Activated naive CD8-positive, alpha-beta T cell treated with anti-CD3 and anti-CD28 coated beads, Interleukin-2, amount 50 U/mL, for 24 hours (primary cell): ENCODE measurements around the gene MEFV.
A peak's percentile ranks its signal among the peaks of the same experiment; 100 is the strongest.

Source experiments
- ATAC-seq: fragments of 150-1000 bp; cut with Tn5 transposase; one replicate; pipeline ENCODE4 v1.10.0; 2021
- DNase-seq: peaks from one replicate; pipeline ENCODE4 v3.0.0; 2021
- H3K27ac Mint-ChIP-seq: one replicate; pipeline ENCODE4 v1.8.0; 2021; ENCODE audit warnings: mild to moderate bottlenecking, mixed read lengths
- H3K27me3 Mint-ChIP-seq: one replicate; pipeline ENCODE4 v1.8.0; 2021; ENCODE audit warnings: mixed read lengths
- H3K36me3 Mint-ChIP-seq: one replicate; pipeline ENCODE4 v1.8.0; 2021; ENCODE audit warnings: low read depth, mixed read lengths
- H3K4me1 Mint-ChIP-seq: one replicate; pipeline ENCODE4 v1.8.0; 2021; ENCODE audit warnings: mixed read lengths
- H3K4me3 Mint-ChIP-seq: one replicate; pipeline ENCODE4 v1.8.0; 2021; ENCODE audit warnings: mild to moderate bottlenecking, moderate library complexity, mixed read lengths
- H3K9me3 Mint-ChIP-seq: one replicate; pipeline ENCODE4 v1.8.0; 2021; ENCODE audit warnings: mixed read lengths

The MEFV gene

GRCh38 chr16:3252967-3253366, 3.5 kb downstream of the MEFV start:
- Mint-ChIP-seq H3K27me3 (peaks cover 11% of the 10 kb centered on the region), H3K27ac (no peak overlapping the region), H3K4me3 (no peak overlapping the region), H3K36me3 (no peaks in the 10 kb centered on the region), H3K9me3 (no peaks in the 10 kb centered on the region), H3K4me1 (no peaks in the 10 kb centered on the region)
- no peak for DNase-seq
- ATAC-seq = no peak

GRCh38 chr16:3249451-3249850, 7.0 kb downstream of the MEFV start:
- Mint-ChIP-seq H3K27ac (no peak overlapping the region), H3K9me3 (no peaks in the 10 kb centered on the region), H3K4me3 (no peak overlapping the region), H3K36me3 (no peaks in the 10 kb centered on the region), H3K27me3 (peaks cover 9% of the 10 kb centered on the region), H3K4me1 (no peaks in the 10 kb centered on the region)
- DNase-seq = no peak
- ATAC-seq = no peak

- Mint-ChIP-seq H3K27ac (no peak overlapping the region), H3K27me3 (peaks cover 9% of the 10 kb centered on the region), H3K4me3 (no peak overlapping the region), H3K36me3 (no peaks in the 10 kb centered on the region), H3K4me1 (peaks cover 2% of the 10 kb centered on the region), H3K9me3 (no peaks in the 10 kb centered on the region)
- no peak for DNase-seq
- ATAC-seq = no peak
Measured at GRCh38 chr16:3249020-3249419, 7.4 kb downstream of the MEFV start.

- DNase-seq (no peak), ATAC-seq (no peak)
- no peaks in the 10 kb centered on the region for H3K36me3 Mint-ChIP-seq
- H3K9me3 Mint-ChIP-seq = no peaks in the 10 kb centered on the region
- no peak overlapping the region for H3K4me3 Mint-ChIP-seq
- peaks cover 9% of the 10 kb centered on the region for H3K27me3 Mint-ChIP-seq
- H3K4me1 Mint-ChIP-seq = peaks cover 6% of the 10 kb centered on the region
- H3K27ac Mint-ChIP-seq = no peak overlapping the region
Measured at GRCh38 chr16:3248596-3248995, 7.8 kb downstream of the MEFV start.

GRCh38 chr16:3246876-3247275, 9.6 kb downstream of the MEFV start:
- Mint-ChIP-seq H3K36me3 (no peaks in the 10 kb centered on the region), H3K9me3 (no peaks in the 10 kb centered on the region), H3K4me3 (no peak overlapping the region), H3K4me1 (peaks cover 6% of the 10 kb centered on the region), H3K27ac (no peak overlapping the region), H3K27me3 (peaks cover 5% of the 10 kb centered on the region)
- DNase-seq (no peak), ATAC-seq (no peak)

GRCh38 chr16:3246002-3246401, 10.4 kb downstream of the MEFV start:
- no peak for DNase-seq
- H3K36me3 Mint-ChIP-seq = no peaks in the 10 kb centered on the region
- H3K4me3 Mint-ChIP-seq = no peak overlapping the region
- peaks cover 5% of the 10 kb centered on the region for H3K27me3 Mint-ChIP-seq
- peaks cover 6% of the 10 kb centered on the region for H3K4me1 Mint-ChIP-seq
- no peak for ATAC-seq
- H3K9me3 Mint-ChIP-seq = no peaks in the 10 kb centered on the region
- no peak overlapping the region for H3K27ac Mint-ChIP-seq

GRCh38 chr16:3243882-3244281, 12.6 kb downstream of the MEFV start:
- no peaks in the 10 kb centered on the region for H3K9me3 Mint-ChIP-seq
- H3K4me1 Mint-ChIP-seq = peaks cover 6% of the 10 kb centered on the region
- H3K4me3 Mint-ChIP-seq = no peak overlapping the region
- ATAC-seq = peak; percentile 83
- H3K36me3 Mint-ChIP-seq = no peaks in the 10 kb centered on the region
- no peak overlapping the region for H3K27ac Mint-ChIP-seq
- H3K27me3 Mint-ChIP-seq = peaks cover 3% of the 10 kb centered on the region
- DNase-seq = no peak

GRCh38 chr16:3242709-3243108, 13.7 kb downstream of the MEFV start:
- no peaks in the 10 kb centered on the region for H3K9me3 Mint-ChIP-seq

GRCh38 chr16:3241761-3242160, 14.7 kb downstream of the MEFV start:
- no peak for ATAC-seq
- no peak for DNase-seq
- Mint-ChIP-seq H3K4me3 (no peak overlapping the region), H3K4me1 (peaks cover 6% of the 10 kb centered on the region), H3K27ac (no peak overlapping the region), H3K36me3 (no peaks in the 10 kb centered on the region), H3K27me3 (peaks cover 5% of the 10 kb centered on the region), H3K9me3 (no peaks in the 10 kb centered on the region)

More at GRCh38 chr16:3242709-3243108, 13.7 kb downstream of the MEFV start:
- peaks cover 6% of the 10 kb centered on the region for H3K4me1 Mint-ChIP-seq
- ATAC-seq (no peak), DNase-seq (no peak)
- H3K27ac Mint-ChIP-seq = no peak overlapping the region
- H3K36me3 Mint-ChIP-seq = no peaks in the 10 kb centered on the region
- peaks cover 3% of the 10 kb centered on the region for H3K27me3 Mint-ChIP-seq
- H3K4me3 Mint-ChIP-seq = no peak overlapping the region

- H3K4me1 Mint-ChIP-seq = peaks cover 23% of the 10 kb centered on the region
- peaks cover 26% of the 10 kb centered on the region for H3K36me3 Mint-ChIP-seq
- DNase-seq = peak; percentile 20
- ATAC-seq = no peak
- peak overlapping the region; percentile 69 for H3K27ac Mint-ChIP-seq
- peak overlapping the region; percentile 71 for H3K4me3 Mint-ChIP-seq
- peaks cover 2% of the 10 kb centered on the region for H3K27me3 Mint-ChIP-seq
- peaks cover 12% of the 10 kb centered on the region for H3K9me3 Mint-ChIP-seq
Measured at GRCh38 chr16:3235856-3236669, 20.4 kb downstream of the MEFV start.

GRCh38 chr16:3234857-3235561, 21.4 kb downstream of the MEFV start, which contains the start of gene ZNF200:
Gene ZNF200, minus strand, starts transcription at chr16:3235158. Its CDS starts 1,403 bp downstream, at chr16:3233755.
- Mint-ChIP-seq H3K27ac (peak within 1 kb of the TSS; percentile 96), H3K9me3 (peaks cover 22% of the 10 kb centered on the region), H3K4me1 (peaks cover 23% of the 10 kb centered on the region), H3K27me3 (peaks cover 2% of the 10 kb centered on the region), H3K36me3 (peaks cover 36% of the 10 kb centered on the region), H3K4me3 (peak within 1 kb of the TSS; percentile 93)
- peak; percentile 95 for DNase-seq
- peak; percentile 96 for ATAC-seq

GRCh38 chr16:3234543-3234856, 21.9 kb downstream of the MEFV start:
- Mint-ChIP-seq H3K27ac (peak overlapping the region; percentile 96), H3K4me3 (peak overlapping the region; percentile 93), H3K4me1 (peaks cover 23% of the 10 kb centered on the region), H3K27me3 (peaks cover 2% of the 10 kb centered on the region), H3K9me3 (peaks cover 24% of the 10 kb centered on the region), H3K36me3 (peaks cover 41% of the 10 kb centered on the region)
- ATAC-seq = peak; percentile 9
- DNase-seq = no peak

- Mint-ChIP-seq H3K36me3 (peaks cover 76% of the 10 kb centered on the region), H3K27ac (no peak overlapping the region), H3K4me1 (no peaks in the 10 kb centered on the region), H3K4me3 (no peak overlapping the region), H3K9me3 (peaks cover 55% of the 10 kb centered on the region), H3K27me3 (no peaks in the 10 kb centered on the region)
- DNase-seq = no peak
- no peak for ATAC-seq
Measured at GRCh38 chr16:3223913-3224515, 32.4 kb downstream of the MEFV start.

- H3K27me3 Mint-ChIP-seq = no peaks in the 10 kb centered on the region
- H3K4me3 Mint-ChIP-seq = no peak overlapping the region
- H3K27ac Mint-ChIP-seq = no peak overlapping the region
- DNase-seq (no peak), ATAC-seq (no peak)
- peaks cover 55% of the 10 kb centered on the region for H3K9me3 Mint-ChIP-seq
- H3K4me1 Mint-ChIP-seq = peaks cover 12% of the 10 kb centered on the region
- H3K36me3 Mint-ChIP-seq = peaks cover 49% of the 10 kb centered on the region
Measured at GRCh38 chr16:3220839-3221238, 35.6 kb downstream of the MEFV start.

GRCh38 chr16:3216263-3216640, 40.2 kb downstream of the MEFV start:
- peaks cover 43% of the 10 kb centered on the region for H3K9me3 Mint-ChIP-seq
- DNase-seq (no peak), ATAC-seq (no peak)
- H3K4me1 Mint-ChIP-seq = peaks cover 30% of the 10 kb centered on the region
- peak overlapping the region; percentile 93 for H3K27ac Mint-ChIP-seq
- peaks cover 9% of the 10 kb centered on the region for H3K36me3 Mint-ChIP-seq
- peak overlapping the region; percentile 29 for H3K4me3 Mint-ChIP-seq
- no peaks in the 10 kb centered on the region for H3K27me3 Mint-ChIP-seq
